HG02610 (cell line): ENCODE measurements around the gene KIAA1958.
"Not testable (repeated sequence)": the region's sequence is repeated elsewhere in the genome, so short reads cannot be mapped to it uniquely, and the experiment has no call there.

Source experiments
- ATAC-seq: cut with Tn5 transposase; IDR thresholded peaks from one replicate; pipeline ENCODE4 v1.9.1; 2021; ENCODE audit warnings: mild to moderate bottlenecking, moderate library complexity; ENCODE audit not compliant: unreplicated experiment

Gene KIAA1958

DNA sequence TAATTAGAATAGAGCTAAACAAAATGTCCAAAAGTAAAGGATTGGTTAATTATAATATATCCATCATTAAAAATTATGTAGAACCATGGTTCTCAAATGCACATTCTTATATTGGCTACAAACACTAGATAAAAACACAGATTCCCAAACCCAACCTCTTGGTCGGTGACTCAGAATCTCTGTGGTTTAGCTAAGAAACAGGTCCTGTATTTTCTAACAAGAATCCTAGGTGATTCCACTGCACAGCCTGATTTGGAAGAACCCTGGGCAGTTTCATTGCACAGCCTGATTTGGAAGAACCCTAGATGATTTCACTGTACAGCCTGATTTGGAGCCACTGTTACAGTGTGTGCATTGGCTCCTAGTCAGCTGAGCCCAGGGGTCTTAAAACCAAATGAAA lies 67.9 kb downstream of the KIAA1958 start:
- no peak for ATAC-seq

DNA sequence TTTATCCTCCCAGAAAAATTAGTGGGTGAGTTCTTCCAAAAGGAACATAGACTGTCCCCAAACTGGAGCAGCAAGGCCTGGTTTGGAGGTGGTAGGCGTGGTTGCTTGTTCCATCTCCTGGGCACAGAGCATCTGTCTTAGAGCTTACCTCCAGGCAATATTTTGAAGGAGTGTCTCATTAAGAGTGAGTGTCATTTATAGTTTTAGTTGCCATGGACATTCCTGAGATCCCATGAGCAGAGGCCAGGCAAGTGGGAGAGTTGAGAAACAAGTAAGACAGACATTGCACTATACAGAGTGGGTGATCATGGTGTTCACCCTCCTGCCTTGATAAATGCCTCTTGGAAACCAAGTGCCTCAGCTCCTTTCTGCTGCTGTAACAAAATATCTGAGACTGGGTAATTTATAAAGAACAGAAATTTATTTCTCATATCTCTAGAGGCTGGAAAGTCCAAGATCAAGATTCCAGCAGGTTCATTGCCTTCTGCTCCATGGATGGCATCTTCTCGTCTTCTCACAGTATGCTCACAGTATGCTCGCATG lies 68.5 kb downstream of the KIAA1958 start:
- no peak for ATAC-seq

DNA sequence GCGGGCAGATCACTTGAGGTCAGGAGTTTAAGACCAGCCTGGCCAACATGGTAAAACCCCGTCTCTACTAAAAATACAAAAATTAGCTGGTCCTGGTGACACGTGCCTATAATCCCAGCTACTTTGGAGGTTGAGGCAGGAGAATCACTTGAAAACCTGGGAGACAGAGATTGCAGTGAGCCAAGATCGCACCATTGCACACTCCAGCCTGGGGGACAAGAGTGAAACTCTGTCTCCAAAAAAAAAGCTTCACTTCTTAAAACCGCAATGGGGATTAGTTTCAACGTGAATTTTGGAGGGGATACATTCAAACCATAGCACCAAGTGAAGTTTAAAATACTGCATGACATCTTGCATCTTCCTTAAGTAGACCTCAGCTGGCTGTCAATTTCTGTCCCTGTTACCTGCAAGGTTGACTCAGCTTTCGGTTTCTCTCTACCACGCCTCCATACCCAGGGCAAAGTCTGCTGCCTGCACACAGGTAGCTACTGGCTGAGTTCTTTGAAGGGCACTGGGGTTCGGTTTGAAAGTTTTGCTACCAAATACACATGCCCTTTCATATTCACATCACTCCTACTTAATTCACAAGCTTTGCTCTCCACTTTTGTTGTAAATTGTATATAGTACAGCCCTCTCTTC lies 69.3 kb downstream of the KIAA1958 start:
- no peak for ATAC-seq

DNA sequence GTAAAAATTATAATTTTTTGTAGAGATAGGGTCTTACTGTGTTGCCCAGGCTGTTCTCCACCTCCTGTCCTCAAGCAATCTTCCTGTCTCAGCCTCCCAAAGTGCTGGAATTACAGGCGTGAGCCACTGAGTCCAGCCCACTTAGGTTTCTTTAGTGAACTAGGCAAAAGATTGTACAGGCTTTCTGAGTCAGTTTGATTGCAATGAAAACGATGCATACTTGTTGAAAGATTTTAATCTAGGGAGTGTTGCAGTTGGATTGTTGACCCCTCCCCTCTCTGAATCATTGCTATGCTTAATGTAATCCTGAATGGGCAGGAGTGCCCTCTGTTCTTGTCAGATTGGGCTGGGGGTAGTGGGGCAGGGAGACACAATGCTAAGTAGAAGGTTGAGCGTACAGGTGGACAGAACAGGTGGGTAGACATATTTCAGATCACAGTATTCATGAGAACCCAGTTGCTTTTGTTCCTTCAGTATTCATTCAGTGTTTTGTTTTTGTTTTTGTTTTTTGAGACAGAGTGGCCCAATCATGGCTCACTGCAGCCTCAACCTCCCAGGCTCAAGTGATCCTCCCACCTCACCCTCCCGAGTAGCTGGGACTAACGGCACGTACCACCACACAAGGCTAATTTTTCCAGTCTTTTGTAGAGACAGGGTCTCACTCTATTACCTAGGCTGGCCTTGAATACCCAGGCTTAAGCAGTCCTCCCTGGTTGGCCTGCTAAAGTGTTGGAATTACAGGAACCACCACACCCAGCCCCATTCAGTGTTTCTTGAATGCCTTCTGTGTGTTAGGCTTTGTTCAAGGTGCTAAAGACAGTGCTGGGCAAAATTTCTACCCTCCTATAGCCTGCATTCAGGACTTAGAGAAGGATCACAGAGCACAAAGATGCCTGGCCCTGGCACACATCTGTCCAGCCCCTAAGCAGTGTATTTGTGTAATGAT lies 70.1 kb downstream of the KIAA1958 start:
- no peak for ATAC-seq

- no peak for ATAC-seq
Measured at GRCh38 chr9:112558476-112558875, 71.8 kb downstream of the KIAA1958 start.

GRCh38 chr9:112558978-112559377 lies 72.4 kb downstream of the KIAA1958 start:
- no peak for ATAC-seq

DNA sequence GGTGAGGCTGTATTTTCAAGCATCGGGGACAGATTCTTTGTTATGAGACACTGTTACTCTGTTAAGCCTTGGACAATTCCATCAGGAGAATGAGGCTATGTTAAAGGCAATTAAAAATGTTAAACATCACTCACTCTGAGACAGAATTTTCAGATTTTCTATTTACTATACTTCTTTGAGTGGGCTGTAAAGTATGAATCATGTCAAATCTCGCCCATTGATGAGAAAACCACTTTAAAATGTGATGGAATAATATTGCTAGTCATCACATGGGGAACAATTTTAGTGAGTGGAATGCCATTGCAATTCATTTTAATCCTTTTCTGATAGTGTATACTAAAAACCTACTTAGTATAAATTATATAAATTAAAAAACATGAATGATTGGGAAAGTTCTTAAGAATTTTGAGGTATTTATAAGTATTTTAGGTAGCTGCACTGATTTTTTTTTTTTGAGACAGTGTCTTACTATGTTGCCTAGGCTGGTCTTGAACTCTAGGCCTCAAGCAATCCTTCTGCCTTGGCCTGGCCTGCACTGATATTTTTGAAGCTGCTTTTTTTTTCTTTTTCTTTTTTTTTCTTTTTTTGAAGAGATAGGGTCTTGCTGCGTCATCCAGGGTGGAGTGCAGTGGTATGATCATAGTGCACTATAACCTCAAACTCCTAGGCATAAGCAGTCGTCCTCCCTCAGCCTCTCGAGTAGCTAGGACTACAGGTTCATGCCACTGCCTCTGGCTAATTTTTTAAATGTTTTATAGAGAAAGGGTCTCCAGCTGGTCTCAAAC lies 73.2 kb downstream of the KIAA1958 start:
- no peak for ATAC-seq

DNA sequence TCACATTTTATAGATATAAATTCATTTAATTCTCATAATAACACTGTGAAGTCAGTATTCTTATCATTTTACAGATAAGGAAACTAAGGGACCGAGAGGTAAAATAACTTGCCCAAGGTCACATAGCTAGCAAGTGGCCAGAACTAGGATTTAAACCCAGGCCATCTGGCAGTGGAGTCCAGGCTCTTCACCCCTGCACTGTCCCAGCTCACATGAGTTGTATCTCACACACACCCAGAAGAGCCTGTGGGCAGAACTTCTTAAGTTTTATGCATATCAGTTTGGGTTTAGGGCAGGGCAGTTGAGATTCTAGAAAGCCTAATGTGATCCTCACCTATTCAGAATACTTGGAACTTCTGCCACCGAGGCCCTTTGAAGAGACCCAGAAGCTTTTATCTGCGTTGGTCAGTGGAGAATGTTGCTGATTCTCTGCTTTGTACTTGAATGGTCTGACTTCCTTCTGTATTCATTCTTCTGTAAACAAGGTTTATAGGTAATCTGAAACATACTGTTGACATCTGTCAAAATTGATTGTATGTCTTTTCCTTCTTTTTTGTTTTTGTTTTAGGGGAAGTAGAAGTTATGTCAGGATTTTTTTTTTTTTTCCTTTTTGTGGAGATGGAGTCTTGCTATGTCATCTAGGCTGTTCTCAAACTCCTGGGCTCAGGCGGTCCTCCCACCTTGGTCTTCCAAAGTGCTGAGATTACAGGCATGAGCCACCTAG lies 75.8 kb downstream of the KIAA1958 start:
- ATAC-seq = no peak

DNA sequence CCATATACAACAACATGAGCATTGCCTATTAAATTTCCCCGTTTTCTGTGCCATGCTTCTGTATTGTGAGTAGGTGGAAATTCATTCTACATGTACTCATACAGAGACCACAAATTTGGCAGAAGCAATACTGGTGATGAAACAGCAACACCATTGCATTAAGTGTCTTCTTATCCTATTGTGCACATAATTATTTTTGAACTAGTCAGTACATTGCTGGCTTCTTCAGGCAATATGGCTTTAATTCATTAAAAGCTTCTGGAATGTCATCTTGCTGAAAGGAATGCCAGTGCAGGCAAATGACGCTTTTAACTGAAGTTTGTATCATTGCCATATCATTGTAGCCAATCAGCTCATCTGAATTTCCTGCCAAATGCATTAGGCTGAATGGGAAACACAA lies 82.6 kb downstream of the KIAA1958 start:
- no peak for ATAC-seq

DNA sequence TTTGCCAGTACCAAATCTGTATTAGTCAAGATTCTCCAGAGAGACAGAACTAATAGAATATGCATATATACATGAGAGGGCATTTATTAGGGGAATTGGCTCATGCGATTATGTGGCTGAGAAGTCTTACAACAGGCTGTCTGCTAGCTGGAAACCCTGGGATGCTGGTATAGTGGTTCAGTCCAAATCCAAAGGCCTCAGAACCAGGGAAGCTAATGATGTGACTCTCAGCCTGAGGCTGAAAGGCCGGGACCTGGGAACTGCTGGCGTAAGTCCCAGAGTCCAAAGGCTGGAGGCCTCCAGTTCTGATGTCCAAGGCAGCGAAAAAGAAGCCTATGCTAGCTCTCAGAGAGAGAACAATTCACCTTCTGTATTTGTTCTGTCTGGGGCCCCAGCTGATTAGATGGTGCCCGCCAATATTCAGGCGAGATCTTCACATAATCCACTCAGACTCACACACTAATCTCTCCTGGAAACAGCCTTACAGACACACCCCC lies 84.1 kb downstream of the KIAA1958 start:
- no peak for ATAC-seq

DNA sequence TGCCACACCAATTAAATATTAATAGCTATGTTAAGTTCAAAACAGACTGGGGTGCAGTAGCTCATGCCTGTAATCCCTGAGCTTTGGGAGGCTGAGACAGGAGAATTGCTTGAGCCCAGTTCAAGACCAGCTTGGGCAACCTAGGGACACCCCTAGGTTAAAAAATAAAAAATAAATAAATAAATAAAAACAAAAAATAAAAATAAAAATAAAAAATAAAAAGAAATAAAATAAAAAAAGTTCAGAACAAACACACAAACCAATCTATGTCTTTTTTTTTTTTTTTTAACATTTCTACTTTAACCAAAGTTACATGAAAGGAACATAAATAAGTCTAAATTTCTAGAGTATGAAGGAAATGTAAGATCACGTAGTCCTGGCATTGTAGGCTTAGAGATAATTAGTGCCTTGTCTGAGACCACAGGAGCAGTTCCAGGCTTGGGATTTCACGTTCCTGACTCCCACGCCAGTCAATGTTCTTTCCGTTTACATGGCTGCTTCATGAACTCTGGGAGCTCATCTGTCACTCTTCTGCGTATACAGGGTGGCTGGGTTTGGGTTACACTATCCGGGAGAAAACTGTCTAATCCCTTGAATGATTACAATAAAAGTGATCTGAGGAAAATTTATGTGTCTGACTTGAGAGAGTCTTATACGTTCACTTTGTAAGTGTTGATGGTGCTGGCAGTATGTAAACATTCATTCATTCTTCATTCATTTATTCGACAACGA lies 85.2 kb downstream of the KIAA1958 start:
- no peak for ATAC-seq

DNA sequence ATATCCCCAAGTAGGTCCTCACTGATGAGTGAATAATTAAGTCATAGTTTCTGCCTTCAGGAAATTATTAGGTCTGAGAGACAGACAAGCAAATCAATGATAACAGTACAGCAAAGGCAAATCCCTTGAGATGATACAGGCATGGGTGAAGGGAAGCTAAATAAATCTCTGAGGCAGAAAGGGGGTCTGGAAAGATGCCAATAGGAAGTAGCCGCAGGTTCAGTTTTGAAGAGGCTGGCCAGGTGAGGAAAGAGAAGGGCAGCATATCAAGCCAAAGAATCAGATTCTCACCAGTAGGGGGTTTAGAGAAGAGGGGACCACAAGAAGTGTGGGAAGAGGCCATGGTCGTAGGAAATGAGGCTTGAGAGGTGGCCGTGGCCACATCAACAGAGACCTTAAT lies 85.8 kb downstream of the KIAA1958 start:
- ATAC-seq = no peak

GRCh38 chr9:112574008-112574407 lies 87.4 kb downstream of the KIAA1958 start:
- ATAC-seq = no peak

GRCh38 chr9:112575107-112575506 lies 88.5 kb downstream of the KIAA1958 start:
- ATAC-seq = no peak

GRCh38 chr9:112581469-112582176 lies 95.0 kb downstream of the KIAA1958 start:
- ATAC-seq = no peak

DNA sequence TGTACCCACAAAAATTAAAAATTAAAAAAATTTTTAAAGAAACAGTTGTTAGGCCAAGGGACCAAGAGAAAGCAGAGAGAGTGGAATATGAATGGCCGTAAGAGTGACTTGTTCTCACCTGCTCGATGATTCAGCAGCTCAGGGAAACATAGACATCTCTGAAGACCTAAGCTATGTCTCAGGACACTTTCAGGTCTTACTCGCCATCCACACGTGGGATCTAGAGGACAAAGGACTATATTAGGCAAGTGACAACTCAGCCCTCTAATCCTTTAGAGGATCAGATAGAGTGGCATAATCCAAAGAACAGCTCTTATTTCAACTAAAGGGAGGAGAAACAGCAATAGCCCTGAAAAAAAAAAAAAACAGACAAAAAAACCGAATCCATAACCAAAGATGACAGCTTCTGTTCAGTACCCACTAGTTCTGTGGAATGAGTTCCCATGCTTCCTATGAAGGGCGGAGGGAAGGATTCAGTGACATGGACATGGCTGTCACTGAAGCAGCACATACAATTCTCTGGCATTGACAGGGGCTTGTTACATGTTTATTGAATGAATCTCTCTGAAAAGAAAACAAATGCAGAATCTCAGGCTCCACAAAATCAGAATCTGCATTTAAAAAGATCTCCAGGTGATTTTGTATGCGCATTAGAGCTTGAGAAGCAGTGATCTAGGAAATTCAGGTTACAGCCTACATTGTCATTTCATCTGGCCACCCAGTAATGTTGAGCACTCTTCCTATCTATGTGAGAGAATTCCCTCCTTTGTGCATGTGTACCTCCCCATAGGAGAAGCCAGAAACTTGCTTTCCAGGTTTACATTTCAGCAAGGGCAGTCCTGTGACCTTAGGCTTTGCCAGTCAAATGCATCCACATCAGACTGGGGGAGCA lies 96.0 kb downstream of the KIAA1958 start:
- ATAC-seq = no peak

- no peak for ATAC-seq
Measured at GRCh38 chr9:112586599-112587155, 100.0 kb downstream of the KIAA1958 start.

DNA sequence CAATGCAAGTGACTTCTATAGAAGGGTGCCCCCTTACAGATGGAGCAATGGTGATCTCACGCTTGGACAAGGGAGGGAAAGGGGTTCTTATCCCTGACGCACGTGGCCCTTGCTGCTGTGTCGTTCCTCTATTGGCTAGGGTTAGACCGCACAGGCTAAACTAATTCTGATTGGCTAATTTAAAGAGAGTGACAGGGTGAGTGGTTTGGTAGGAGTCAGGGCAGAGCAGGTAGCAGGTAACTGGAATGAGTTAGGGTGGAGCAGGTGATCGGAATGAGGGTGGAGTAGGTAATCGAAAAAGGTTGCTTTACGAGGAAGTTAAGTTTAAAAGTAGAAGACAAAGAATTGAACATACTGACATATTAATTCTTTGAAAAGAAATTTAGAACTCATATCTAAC lies 105.2 kb downstream of the KIAA1958 start:
- not testable (repeated sequence) for ATAC-seq
